Stimulated activated CD4-positive, alpha-beta T cell treated with anti-CD3 and anti-CD28 coated beads, Interleukin-4, amount 100 ng/mL, for 48 hours (primary cell): ENCODE results near the gene IFT27.
"Not testable (repeated sequence)": the region's sequence is repeated elsewhere in the genome, so short reads cannot be mapped to it uniquely, and the experiment has no call there.

ENCODE experiments used
- DNase-seq, 2 donors: peaks; one replicate each; pipeline ENCODE4 v3.0.0-alpha.2; 2020; ENCODE audit warnings: low read depth in 2 of 2

The IFT27 gene

GRCh38 chr22:36744413-36744765 is 31.5 kb downstream of the IFT27 start:
- DNase-seq = no peak

DNA sequence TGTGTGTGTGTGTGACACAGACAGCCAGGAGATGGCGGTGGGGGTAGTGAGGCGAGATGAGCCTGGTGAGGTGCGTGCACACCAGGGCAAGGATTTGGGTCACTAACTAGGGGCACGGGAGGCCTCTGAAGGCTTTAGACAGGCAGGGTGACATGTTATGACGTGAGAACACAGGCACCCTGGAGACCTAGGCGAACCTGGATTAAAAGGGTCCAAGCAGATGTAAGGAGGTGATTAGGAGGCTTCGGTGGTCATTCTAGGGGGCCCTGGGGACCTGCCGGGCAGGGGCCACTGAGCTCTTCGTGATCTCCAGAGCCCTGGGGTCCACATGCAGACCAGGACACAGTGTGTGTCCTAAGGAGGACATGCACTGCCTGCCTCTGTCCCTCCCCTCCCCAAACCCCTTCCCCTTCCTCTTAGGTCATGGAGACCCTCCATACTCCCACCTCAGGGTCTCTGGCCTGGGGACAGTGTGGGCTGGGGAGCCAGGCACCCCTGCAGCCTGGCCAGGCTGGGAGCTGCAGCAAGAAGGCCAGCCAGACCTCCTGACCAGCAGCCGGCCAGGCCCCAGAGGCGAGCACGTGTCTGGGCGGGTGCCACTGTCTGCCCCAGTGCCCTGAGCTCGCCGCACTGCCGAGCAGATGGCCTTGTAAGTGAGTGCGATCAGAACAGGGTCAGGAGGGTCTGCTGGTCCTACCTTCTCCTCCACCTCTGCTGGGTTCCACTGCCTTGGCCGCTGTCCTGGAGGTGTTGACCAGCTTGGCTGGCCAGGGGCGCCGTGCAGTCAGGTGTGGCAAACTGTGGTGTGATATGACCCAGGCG is 32.1 kb downstream of the IFT27 start:
- no peak for DNase-seq

GRCh38 chr22:36743011-36743410 is 32.9 kb downstream of the IFT27 start:
- DNase-seq = no peak

DNA sequence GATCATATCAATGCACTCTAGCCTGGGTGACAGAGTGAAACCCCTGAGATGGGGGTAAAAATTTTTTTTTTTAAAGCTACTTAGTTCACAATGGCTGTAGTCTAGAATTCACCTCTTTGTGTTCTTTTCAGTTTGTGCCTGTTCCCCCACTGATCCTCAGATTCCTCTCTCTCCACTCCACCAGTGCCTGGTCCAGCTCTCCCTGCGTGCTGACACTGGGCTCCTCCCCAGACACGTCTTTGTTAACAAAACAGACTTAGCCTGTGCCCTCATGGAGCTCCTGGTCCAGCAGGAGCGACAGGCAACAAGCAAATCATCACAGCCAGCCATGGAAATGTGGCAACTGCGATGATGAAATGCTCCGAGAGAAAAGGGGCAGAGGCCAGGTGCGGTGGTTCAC is 34.0 kb downstream of the IFT27 start:
- no peak for DNase-seq

- DNase-seq = no peak
Measured at GRCh38 chr22:36741204-36741793, 34.6 kb downstream of the IFT27 start.

DNA sequence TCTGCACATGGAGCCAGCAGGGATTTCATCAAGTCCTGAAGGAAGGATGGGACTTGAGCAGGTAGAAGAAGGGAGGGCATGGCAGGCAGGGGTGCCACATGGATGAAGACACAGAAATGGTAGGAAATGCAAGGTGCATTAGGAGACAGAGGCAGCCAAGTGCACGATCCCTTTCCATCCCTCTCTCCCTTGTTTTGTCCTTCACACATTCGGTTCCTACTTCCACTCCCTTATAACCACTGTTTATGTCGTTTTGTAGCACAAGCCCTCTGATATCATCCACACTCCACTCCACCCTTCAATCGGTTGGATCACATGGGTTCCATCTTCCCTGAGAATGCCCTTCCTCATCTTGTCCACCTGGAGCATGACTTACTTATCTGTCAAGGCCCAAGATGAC is 35.2 kb downstream of the IFT27 start:
- DNase-seq = no peak

DNA sequence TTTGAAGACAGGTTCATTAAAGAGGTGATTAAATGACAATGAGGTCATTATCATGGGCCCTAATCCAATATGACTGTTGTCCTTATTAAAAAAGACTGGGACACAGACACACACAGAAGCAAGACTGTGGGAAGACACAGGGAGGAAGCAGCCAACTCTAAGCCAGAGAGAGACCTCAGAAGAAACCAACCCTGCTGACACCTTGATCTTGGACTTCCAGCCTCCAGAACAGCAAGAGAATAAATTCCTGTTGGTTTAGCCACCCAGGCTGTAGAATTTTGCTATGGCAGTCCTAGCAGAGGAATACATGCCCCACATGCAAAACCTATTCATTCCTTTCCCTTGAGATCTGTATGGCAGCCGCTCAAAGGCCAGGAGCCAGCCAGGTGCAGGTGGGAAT is 36.7 kb downstream of the IFT27 start:
- DNase-seq = no peak

DNA sequence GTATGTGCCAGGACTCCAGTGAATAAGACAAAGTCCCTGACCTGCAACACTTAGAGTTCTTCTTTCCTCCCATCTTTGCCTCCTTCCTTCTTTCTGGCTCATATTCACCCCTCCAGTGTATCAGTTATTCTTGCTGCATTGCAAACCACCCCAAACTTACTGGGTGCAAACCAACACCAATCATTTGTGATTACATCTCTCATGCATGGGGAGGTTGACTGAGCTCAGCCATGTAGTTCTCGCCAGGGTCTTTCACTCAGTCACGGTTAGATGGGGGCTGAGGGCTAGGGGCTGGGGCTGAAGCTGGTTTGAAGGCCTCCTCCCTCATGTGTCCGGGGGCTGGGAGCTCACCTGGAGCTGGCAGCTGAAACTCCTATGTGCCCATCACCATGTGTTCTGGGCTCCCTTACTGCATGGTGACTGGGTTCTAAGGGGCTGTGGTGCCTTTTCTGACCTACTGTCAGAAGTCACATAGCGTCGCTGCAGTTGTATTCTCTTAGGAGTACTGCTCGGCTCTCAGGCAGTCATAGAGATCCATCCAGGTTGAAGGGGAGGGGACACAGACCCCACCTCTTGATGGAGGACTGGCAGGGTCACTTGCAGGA is 37.4 kb downstream of the IFT27 start:
- no peak for DNase-seq

DNA sequence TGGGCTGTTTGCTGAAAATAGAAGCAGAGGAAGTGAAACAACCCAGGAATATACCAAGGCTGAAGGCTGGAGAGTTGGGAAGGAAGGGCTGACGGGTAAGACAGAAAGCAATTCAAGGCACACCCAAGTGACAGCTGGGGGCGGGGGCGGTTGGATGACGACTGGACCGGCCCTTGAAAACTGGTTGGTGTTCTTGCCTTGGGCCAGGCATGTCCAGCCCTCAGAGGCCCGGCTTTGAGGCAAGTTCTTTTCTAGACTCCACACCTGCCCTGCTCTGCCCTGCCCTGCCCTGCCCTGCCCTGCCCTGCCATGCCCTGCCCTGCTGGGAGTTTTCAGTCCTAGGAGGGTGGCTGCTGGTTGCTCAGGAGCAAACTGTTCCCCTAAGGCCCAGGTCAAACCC is 38.1 kb downstream of the IFT27 start:
- DNase-seq = no peak

DNA sequence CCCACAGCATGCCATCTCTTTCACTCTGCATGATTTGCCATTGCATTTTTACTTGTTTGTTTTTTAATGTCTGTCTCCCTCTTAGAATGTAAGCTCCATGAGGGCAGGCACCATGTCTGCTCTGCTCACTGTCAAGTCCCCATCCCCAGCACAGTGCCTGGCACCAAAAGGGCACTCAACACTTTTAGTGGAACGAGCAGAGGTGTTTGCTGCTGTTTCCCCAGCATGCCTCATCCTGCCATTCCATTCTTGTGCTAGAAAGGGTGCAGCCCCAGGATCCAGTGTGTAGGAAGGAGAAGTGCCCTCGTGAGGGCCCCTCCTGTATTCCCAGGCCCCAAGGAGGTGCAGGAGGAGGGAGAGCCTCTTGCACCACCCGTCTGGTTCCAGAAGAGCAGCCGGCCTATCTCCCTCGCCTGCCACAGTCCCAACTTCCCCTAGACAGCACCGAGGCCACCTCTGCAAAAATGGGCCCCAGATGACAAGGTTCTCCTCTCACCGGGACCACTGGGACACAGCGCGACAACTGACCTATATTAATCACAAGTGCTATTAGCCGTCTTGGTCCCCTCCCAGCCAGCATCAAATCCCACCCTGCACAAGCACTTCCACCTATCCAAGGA is 39.1 kb downstream of the IFT27 start:
- DNase-seq = no peak

DNA sequence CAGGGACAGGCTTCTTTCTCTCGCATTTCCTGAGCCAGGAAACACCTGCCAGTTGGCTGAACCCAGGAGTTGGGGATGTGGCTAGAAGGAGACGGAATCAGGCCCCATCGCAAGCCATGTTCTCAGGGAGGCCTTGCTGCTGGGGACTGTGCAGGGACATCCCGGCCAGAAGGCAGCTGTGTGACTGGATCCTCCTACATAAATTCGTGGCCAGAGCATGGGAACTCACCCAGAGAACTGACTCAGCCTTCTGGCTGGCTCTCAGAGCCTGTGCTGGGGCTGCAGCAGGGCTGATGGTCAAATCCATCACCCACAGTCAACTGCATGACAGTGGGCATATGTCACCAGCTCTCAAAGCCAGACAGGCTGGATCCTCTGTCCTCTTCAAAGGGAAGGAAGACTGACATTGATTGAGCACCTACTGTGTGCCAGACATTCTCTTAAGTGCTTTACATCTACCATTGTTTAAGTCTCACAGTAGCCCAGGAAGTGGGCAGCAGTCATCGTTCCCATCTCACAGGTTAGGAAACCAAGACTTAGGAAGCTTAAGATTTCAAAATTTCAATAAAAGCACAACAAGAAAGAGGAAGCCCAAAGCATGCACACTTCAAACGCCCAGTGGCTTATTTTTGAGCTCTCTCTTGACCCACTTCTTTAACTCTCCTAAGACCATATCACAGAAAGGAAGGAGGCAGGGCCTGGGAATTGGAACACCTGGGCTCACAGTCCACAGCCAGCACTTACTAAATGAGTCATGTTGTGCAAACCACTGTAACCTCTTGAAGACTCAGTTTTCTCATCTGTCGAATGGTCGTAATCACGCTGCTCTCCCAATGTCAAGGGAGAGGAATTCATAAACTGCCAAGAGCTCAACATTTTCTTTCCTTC is 41.5 kb downstream of the IFT27 start:
- no peak for DNase-seq

DNA sequence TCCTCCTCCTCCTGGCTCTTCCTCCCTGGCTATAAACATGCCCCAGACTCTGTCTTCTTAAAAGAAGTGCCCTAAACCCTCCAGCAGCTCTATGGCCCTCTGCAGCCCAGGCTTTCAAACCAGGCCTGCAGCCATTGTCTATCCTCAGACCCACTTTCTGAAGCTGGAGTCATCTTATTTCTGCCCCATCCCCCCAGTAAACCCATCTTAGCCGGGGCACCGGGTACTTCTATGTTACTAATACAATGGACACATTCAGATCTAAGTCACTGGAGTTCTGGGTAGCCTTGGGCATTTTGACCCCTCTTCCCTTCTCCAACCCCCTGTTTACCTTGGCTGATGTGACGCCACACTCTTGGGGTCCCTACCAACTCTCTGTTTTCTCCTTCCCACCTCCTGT is 42.6 kb downstream of the IFT27 start:
- DNase-seq = no peak

DNA sequence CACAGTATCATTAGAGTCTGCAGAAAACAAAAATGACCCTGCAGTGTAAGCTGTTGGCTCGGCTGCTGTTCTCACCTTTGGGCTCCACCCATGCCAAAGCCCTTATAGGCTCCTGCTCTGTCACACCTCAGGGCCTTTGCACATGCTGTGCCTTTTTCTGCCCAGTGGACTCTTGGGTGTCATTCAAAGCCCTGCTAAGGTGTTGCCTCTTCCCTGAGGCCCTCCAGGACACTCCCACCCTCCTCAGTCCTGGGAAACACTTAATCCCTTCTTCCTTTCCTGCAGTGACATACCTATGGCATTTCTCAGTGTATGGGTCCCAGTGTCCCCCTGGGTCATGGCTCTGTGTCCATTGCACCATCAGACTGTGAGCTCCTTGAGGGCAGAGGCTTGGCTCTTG is 43.3 kb downstream of the IFT27 start:
- no peak for DNase-seq

DNA sequence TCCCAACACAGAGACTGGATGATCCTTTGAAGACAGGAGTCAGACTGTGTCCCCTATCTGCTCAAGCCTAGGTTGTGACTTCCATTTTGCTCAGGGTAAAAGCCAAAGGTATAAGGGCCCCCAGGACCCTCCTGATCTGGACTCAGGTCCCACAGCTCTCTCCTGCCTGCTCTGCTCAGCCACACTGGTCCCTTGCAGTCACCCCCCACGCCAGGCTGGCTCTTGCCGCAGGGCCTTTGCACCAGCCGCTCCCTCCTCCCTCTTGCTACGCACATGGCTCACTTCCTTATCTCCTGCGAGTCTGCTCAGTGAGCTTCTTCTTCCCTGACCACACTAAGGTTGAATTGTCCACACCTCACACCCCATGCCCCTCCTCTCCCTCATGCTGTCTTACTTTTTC is 44.0 kb downstream of the IFT27 start:
- DNase-seq = no peak

DNA sequence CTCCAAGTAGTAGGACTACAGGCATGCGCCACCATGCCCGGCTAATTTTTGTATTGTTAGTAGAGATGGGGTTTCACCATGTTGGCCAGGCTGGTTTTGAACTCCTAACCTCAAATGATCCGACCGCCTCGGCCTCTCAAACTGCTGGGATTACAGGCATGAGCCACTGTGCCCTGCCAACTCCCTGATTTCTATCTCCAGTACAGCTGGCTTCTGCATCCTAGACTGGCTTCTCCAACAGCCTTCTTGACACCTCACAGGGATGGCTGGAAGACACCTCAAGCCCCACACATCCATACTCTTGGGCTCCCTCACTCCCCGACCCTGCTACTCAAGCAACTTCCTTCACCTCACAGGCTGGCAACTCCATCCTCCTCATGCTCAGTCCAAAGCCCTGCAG is 44.6 kb downstream of the IFT27 start:
- not testable (repeated sequence) for DNase-seq

- no peak for DNase-seq
Measured at GRCh38 chr22:36730176-36730858, 45.6 kb downstream of the IFT27 start.

GRCh38 chr22:36729321-36729720 is 46.6 kb downstream of the IFT27 start:
- DNase-seq = no peak

DNA sequence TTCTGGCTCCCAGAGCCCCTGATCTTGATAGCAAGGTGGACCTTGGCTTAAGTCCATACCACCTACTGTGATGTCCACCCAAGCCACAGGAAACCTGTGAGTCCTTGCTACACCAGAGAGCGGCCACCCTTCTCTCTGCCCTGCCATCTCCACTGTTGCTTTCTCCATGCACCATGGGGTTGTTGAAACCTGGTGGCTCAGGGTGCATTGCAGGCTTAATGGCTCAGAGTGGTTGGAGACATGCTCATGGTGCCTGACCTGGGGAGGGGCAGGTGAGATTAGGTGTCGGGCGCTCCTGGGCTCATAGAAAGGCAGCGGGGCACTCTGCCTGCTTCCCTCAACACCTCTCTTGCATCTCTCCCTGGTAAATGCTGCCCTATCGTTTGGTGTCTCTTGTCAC is 47.4 kb downstream of the IFT27 start:
- no peak for DNase-seq

DNA sequence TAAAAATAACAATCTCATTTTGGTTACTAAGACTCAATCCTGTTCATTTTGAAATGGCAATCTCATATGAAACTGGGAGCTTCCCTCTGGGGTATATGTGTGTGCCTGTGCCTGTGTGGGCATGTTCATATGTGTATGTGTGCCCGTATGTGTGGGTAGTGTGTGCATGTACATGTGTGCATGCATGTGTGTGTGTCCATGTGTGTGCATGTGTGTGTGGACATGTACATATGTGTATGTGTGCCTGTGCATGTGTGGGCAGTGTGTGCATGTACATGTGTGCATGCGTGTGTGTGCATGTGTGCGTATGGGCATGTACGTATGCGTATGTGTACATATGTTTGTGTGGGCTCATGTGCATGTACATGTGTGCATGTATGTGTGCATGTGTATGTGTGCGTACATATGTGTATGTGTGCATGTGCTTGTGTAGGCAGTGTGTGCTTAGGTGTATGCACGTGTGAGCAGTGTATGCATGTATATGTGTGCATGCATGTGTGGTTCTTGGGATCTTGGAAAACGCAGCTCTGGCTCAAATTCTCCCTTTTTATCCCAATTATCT is 47.9 kb downstream of the IFT27 start:
- no peak for DNase-seq

DNA sequence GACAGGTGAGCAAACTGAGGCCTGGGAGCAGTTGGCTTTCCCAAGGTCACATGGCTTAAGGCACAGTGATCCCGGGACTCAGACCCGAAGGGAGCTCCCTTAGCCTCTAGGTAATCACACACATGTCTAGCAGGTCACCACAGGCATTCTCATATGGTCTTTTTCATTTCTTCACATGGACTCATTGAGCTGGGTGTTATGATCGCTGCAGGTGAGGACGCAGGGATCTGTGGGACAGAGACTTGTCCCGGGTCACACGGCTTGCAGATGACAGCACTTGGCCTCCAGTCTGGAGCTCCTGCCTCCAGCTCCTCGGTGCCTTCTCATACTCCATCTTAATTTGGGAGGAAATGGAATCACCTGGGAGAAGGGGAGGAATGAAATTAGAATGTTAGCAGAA is 48.8 kb downstream of the IFT27 start:
- no peak for DNase-seq

DNA sequence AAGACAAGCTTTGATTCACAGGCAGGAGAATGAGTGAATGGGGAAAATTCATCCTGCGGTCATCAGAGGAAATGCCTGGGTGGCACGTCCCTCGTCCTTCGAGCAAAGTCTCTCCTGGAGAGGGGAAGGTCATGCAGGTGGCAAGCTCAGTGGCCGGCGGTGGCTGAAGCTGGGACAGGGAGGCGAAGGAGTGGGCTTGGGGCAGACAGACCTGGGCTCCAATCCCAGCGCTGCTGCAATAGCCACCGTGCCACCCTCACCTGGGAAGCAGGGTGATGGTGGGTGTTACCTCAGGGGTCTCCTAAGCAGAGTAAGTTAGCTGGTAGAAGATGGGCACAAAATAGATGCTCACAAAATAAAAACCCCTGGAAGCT is 49.9 kb downstream of the IFT27 start:
- DNase-seq = no peak
